Ureter (tissue), 1 donor: Measurements from ENCODE around the gene DAZAP1. TPM values are rescaled to one million over a fixed set of nuclear protein-coding genes. Genes with fewer than 3 reads are reported as not detected.
"Not testable (repeated sequence)": the region's sequence is repeated elsewhere in the genome, so short reads cannot be mapped to it uniquely, and the experiment has no call there.

Experiments
- DNase-seq: peaks from one replicate; pipeline ENCODE4 v3.0.0-alpha.2; 2020; ENCODE audit warnings: low spot score
- total RNA-seq: library from RNA; stranded (reverse); gene quantifications from one replicate; pipeline ENCODE4 v1.2.4, GENCODE V29; 2023
- donor health status: DM: yes; HTN: yes; CAD: no.

Gene DAZAP1
- total RNA-seq, 1 donor from 2014 or later = 137 TPM

DNA sequence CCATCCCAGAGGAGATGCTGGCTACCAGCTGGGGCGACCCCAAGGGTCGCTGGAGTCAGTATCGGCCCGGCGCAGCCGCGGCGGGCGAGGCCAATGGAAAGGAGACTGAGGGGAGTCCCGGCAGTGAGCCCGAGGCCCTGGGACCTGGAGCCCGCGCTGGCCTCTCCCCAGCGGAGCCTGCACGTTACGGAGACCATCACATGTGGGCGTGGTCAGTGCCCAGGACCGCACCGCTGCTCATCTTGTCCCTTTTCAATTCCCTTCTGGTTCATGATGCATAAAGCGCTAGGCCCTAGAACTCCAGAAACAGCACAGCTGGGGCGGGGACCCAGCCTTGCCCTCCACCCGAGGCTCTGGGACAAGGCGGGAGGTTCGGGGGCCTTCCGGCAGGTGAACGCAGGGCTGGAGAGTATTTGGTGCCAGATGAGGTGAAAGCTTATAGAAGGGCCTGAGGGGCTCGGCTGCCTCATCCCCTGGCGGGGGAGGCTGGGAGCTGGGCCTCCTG is 63.7 kb downstream of the DAZAP1 start:
- no peak for DNase-seq

DNA sequence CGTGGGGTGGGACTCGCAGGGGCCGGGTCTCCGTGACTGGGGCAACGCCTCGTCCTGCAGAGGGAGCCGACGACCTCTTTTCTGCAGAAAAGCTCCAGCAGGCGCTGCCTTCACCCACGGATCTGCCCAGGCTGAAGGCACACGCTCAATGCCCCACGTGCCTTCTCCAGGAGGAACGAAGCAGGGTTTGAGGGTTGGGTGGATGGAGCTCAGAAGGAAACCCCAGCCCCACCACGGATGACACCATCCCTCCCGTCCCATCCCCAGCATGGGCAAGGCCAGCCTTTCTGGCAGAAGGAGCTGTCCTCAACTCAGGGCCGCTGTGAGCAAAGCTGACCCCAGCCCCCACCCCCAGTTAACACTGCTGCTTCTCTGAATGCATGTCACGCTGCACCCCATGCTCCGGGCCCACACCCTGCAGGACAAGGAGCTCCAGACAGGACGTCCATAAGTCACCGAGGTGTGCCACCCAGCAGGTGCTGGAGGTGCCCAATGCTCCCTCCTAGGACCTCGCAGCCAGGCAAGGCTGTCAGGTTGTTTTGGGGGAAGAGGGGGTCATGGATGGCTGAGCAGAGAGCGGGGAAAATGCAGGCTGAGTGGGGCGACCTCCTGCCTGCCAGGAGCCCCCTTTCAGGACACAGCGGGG is 64.3 kb downstream of the DAZAP1 start:
- no peak for DNase-seq

DNA sequence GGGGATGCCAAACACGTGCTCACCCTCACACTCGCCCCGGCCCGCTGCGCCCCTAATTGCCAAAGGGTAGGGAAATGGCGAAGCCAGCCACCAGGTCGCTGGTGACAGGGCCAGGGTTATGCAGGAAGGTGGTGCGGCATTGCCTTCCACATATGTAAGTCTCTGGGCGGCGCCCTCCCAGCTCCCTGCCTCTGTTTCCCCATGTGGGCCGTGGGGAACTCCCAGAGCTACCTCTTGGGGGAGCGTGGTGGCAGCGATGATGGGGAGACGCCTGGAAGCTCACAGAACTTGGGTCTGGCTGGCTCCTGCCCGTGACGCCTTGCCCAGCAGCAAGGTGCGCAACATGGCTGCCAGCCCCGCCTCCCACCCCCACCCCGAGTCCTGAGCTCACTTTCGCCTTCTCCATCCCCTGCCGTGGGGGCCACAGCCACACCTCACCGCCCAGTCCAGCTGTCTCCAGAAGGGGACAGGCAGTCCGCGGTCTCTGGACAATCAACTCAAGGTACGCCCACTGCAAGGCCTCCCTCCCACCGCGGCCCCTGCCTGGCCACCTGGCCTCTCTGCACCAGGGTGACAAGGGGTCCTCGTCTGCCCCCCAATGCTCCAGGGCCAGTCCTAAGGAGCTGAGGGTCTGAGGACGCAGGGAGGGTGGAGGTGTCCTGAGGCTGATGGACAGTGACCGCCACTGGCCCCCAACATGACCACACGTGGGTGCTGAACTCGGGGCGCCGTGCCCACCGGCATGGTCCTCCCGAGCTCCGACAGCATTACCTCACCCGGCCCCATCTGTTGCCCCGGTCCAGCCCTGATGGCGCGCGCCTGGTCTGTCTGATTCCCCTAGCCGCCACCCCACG is 65.1 kb downstream of the DAZAP1 start:
- DNase-seq = no peak

DNA sequence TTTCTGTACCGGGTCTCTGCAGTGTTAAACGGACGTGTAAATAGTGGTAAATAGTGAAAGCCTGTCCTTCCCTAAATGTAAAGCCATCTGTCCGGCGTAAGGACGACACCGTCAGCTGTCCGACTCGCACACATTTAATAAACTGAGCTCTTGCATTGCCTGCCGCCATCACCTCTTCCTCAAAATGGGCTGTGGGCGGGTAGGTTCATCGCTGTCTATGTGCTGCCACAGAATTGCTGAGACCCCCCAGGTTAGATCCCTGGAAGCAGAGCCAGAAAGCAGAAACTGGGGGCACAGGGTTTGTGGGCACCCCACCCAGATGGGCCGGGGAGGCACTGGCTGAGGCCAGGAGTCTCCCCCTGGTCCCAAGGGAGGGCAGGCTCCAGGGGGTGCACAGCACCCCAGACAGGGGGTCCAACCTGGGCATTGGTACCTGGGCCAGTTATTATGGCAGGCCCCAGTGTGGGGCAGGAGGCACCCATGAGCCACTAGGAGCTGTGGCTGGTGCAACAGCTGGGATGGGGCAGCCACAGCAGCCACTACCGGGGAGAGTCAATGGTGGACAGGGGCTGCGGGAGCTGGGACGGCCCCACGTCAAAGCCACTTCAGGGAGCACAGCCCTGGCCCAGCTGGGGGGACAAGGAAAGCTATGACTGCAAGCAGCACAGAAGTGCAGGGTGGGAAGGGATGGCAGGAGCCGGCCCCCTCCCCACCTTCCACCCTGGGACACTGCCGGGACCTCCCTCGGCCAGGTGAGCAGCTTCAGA is 65.9 kb downstream of the DAZAP1 start:
- DNase-seq = no peak

DNA sequence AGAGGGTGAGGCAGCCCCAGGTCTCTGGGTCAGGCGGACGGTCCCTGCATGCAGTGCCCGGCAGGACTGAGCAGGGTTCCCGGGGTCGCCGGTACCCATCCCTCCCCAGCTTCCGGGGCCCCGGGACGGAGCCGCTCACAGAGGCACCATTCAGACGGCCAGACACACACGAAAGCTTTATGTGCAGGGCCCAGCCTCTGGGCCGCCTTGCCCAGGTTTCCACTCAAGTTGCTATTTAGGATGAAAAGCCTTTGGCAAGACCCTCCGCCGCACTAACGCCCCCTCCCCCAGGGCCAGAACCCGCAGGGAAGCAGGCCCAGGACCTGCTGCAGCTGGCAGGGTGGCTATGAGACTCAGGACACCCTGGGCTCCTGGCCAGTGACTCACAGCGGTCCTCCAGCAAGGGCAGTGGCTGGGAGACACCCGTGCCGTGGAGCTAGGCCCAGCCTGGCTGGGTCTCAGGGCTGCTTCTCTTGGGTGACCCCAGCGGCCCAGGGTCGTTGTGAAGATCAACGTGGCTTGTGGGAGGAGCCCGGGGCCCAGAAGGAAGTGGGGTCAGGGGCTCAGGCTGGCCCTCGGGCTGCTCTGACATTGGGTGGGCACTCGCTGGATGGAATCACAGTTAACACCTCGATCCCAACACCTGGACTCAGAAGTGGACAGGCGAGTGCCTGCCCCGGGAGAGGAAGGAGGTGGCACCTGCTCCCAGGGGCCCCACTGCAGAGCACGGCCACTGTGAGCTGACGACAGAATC is 66.8 kb downstream of the DAZAP1 start:
- DNase-seq = no peak

DNA sequence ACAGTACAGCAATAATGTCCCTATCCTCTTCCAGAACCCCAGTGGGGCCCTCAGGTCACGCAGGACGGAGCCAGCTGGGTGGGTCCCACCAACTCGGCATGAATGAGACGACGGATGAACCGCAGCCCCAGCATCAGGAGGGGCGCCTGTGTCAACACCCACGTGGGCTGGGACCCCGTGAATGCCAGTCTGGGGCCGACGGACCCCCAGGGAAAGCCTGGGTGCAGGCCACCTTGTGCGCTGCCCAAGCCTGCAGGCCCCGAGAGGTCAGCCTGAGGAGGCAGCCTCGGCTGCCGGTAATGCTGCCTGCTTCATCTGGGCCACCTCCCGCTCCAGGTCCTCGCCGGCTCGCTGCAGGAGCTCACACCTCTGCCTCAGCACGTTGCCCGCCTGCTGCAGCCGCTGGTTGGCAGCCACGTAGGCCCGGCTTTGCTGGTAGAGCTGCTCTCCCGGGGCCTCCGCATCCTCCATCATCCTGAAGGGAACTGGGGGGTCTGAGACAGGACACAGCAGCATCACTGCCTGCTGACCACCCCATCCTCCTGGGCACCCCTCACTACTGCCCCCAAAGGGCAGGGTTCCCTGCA is 67.5 kb downstream of the DAZAP1 start:
- DNase-seq = no peak

DNA sequence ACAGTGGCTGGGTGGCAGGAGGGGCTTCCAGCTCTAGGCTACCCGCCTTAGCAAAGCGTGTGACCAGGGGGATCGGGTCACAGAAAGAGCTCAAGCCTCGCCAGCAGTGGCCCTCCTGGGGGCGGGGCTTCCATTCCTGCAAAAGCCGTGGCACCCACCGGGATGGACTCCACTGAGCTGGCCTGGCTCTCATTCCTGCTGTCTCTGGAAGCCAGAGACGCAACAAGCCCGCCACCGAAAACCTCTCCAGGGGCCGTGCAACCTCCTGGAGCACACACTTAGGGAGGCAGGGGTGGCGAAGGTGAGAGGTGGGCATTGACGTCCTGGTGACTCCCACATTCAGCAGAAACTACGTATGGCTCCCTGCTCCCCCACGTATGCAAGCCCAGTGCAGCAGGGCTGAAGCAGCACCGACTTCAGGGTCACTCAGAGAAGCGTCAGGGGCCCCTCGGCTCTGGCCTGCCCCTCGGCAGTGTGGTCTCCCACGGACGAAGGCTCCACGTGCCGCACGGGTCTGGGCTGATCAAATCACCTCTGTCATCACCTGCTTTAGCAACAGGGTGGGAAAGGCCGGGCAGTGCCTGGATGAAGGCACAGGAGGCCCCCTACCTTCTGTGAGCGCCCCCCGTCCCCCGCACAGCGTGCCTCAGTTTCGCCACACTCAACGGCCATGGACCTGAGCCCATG is 68.5 kb downstream of the DAZAP1 start:
- DNase-seq = no peak

DNA sequence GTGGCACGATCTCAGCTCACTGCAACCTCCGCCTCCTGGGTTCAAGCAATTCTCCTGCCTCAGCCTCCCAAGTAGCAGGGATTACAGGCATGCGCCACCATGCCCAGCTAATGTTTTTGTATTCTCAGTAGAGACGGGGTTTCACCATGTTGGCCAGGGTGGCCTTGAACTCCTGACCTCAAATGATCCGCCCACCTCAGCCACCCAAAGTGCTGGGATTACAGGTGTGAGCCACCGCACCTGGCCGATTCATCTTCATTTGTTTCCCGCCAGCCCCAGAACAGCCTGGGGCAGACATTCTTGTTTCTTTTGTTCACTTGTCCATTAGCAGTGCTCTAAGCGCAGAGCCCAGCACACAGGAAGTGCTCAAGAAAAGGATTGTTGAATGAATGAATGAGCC is 69.7 kb downstream of the DAZAP1 start:
- DNase-seq = not testable (repeated sequence)

DNA sequence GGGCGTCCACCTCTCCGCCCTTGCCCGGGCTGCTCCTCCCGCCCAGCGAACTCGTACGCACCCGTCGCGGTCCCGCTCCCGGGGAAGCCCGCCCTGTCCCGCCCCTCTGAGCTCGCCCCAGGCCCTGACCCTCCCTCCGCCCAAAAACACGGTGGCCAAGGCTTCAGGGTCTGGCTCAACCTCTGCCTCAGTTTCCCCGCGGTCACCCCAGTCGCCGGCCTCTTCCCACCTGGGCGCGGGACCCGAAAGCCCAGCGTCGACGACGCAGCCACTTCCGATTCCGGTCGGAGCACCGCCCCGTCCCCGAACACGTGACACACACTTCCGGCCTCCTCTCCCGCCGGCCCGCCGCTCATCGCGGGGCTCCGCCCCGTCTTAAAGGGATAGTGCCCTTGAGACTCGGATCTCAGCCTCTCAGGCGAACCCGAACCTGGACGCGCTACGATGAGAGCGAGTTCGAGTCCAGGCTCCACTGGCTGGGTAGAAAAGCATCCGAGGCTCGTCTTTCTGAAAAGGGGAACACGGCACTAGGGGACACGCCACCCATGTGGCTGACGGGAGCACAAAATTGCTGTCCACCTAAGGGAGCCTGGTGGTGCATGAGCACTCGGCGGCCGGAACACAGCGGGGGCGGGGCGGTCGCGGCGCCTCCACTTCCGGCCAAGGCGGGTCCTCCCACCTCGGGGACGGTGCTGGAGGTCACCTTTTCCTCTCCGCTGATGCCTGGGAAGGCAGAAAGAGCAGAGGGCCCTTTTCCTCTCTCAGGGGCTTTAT is 71.7 kb downstream of the DAZAP1 start, which contains the start of gene C19orf25:
Gene C19orf25 (minus strand): TSS at position 282 of the 774 bp plus-strand sequence. CDS start 312 bp downstream, outside the sequence.
- peak; percentile 95 for DNase-seq

DNA sequence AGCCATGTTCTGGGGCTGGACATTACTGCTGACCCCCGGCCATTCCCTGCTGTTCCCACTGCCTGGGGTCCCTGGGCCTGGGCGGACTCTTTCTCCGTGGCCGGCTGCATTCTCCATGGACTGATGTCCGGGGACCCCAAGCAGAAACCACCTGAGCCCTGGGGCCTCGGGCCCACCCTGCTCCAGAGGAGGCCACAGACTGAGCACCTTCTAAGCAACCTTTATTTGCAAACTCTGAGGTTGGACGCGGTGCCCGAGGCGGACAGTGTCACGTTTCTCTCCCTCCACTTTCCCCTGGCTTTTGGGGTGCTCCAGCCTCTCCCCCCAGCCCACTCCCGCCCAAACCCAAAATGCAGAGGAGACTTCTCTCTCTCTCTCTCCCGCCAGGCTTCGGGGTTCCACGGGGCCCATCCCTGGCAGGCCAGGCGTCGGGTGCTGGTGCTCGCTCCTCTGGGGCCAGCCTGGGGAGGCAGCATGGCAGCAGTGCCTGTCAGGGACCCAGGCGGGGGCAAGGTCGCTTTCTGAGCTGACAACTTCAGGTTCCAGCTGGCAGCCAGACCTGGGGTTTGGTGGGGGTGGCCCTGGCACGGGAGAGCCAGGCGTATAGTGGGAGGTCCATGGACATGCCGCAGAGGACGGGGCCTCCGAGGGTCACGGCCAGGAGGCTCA is 74.0 kb downstream of the DAZAP1 start:
- DNase-seq = no peak

DNA sequence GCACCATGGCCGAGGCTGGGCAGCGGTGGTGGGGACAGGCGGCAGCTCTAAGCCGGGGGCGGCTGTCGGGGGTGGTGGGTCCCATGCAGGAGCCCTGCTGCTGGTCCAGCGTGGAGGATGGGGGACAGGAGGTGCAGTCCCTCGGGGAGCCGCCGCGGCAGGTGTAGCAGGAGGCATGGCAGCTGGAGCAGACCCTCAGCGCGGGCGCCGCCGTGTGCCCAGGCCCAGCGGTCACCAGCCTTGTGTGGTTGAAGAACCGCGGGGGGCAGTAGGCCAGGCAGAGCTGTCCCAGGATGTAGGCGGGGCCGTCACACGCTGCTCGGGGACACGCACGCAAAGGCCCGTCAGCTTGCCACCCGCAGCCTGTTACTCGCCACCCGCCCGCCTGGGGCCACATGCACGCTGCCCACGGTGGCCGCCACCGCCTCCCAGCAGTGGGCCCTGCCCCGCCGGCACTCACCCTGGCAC is 74.5 kb downstream of the DAZAP1 start:
- DNase-seq = no peak

DNA sequence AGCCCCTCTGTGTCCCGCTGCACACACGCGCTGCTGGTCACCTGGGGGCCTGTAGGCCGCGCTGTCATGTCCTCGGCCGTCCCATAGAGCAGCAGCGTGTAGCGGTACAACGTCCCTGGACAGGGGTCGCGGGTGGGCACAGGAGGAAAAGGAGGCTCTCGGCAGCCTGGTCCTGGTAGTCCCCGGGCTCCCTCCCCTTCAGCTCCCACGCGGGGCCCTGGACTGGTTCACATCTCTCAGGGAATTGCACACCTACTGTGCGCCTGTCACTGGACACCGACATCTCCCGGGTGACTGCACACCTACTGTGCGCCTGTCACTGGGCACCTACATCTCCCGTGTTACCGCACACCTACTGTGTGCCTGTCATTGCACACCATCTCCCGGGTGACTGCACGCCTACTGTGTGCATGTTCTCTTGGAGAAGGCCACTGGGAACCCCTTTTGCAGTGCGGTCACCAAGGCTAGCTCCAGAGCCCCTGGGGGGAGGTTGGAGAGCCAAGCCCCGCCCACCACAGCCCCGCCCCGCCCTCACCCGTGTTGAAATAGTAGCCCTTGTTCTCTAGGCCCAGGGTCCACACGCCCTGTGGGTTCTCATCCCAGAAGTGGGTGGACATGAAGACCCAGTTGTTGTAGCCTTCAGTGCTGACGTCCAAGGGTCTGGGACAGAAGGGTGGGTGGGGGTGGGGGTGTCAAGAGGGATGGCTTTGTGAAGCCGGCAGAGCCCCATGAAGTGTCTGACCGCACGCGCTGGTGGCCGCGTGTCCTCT is 75.2 kb downstream of the DAZAP1 start:
- DNase-seq = no peak

DNA sequence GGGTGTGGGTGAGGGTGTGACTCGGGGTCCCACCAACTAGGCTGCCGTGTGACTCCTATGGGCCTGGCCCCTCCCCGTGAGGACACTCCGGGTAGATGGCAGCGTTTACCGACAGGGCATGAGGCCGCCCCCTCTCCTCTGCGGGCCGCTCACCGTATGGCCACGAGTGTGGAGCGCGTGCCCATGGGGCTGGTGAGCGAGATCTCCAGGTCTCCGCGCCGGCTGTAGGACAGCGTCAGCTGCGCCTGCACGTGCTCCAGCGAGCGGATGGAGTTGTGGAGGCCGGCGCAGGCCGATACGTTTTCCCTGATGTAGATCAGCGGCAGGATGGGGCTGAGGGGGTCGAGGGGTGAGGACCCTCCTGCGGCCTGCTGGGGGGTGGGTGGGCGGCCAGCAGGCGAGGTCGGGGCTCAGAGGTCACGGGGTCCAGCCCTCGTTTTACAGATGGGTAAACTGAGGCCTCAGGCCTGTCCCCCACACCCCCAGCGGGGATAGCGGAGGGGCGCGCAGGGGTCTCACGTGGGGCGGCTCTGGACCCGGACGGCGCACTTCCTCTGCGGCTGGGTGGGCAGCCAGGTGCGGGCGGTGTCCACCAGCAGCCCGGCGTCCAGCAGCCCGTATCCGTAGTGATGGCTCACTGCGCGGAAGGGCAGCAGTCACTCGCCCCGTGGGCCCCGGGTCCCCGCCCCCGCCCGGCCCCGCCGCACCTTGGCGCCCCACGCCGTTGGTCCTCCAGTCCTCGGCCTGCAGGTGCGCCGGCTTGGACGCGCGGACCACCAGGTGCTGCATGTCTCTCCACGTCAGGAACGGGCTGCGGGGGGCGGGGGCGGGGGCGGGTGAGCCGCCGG is 76.0 kb downstream of the DAZAP1 start:
- DNase-seq = no peak

DNA sequence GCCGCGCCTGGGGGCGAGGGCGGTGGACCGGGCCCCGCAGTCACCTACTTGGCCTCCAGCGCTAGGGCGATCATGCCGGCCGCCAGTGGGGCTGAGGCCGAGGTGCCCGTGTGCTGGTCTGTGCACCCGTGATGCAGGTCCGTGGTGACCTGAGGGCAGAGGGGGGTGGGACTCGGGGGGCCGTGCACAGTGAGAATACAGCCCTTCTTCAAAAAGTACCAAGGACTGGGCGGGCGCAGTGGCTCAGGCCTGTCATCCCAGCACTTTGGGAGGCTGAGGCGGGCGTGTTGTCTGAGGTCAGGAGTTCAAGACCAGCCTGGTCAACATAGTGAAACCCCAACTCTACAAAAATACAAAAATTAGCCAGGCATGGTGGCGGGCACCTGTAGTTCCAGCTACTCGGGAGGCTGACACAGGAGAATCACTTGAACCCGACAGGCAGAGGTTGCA is 76.6 kb downstream of the DAZAP1 start:
- DNase-seq = no peak
